Measurements from ENCODE around the gene ZC3H6. TPM values are rescaled to one million over a fixed set of nuclear protein-coding genes. Genes with fewer than 3 reads are reported as not detected.
"Not testable (repeated sequence)": the region's sequence is repeated elsewhere in the genome, so short reads cannot be mapped to it uniquely, and the experiment has no call there.

The ZC3H6 gene
- total RNA-seq, 1 donor from 2014 or later: 21.7 TPM

DNA sequence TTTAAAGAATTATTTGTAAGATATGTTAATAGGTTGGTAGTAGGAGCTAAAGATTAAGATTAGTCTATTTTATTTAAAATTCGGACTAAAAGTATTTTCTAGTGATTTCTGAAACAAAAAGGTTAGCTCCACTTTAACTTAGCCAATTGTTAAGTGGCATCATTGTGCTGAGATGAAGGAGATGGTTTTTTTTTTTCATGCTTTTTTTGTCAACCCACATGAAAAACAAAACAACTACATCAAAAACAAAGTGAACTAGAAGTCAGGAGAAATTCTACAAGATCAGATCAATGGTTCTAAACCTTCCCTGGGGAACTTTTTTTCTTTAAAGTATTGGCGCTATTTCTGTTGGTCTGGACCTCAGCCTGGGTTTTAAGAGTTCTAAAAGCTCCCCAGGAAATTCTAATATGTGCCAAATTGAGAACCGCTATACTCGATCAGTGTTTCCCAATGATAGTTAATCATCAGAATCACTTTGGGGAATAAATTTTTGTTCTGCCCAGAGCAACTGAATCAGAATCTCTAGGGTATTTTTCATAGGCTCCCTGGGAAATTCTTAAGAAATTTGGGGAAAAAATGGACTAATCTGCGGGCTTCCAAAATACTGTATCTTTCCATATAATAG lies 2.3 kb downstream of the ZC3H6 start:
- H4K20me1 ChIP-seq (ENCODE audit: low read depth): peaks cover 7% of the 10 kb centered on the region
- H3K27ac ChIP-seq: no peak overlapping the region
- H3K9me3 ChIP-seq (ENCODE audit: low read depth): no peaks in the 10 kb centered on the region
- no peaks in the 10 kb centered on the region for H3K36me3 ChIP-seq
- no peak overlapping the region for H3K27ac Mint-ChIP-seq
- peaks cover 26% of the 10 kb centered on the region for H3K4me1 ChIP-seq
- H3K4me3 Mint-ChIP-seq: no peak overlapping the region
- H3F3A ChIP-seq (ENCODE audit: low read depth): peaks cover 24% of the 10 kb centered on the region
- TF ChIP-seq EZH2phosphoT487 (IDR thresholded peaks at IDR 0.05) (no peak), EZH2 (IDR thresholded peaks at IDR 0.05) (no peak)
- no peaks in the 10 kb centered on the region for H3K9me3 Mint-ChIP-seq
- H3K36me3 Mint-ChIP-seq: no peaks in the 10 kb centered on the region
- H3K79me2 ChIP-seq (ENCODE audit: low read depth): peaks cover 34% of the 10 kb centered on the region
- H3K27me3 ChIP-seq: no peaks in the 10 kb centered on the region
- no peak overlapping the region for H2AFZ ChIP-seq (replicated peaks)
- peak overlapping the region; percentile 79 for H3K4me2 ChIP-seq
- peaks cover 2% of the 10 kb centered on the region for H3K27me3 Mint-ChIP-seq (ENCODE audit: insufficient read depth, low read depth)
- H3K4me1 Mint-ChIP-seq: peaks cover 23% of the 10 kb centered on the region
- peak overlapping the region; percentile 77 for H3K4me3 ChIP-seq
- no peak overlapping the region for H3K9ac ChIP-seq
- DNase-seq (ENCODE audit: low spot score): no peak

DNA sequence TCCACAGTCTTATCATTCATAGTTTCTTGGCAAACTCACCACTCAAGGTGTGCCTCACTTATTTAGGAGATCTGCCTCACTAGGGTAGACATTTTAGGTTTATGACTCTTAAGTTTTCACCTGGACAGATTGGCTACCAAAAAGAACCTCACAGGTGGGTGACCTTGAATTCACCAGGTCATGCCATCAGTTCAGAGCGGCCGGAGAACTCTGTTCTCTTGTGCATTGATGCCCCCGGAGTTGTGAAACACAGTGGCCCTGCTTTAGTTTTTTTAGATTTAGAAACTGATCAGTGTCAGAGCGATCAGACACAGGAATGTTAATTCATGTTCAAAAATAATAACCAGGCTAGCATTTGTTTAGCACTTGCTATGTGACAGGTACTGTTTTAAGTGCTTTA lies 6.7 kb downstream of the ZC3H6 start:
- not testable (repeated sequence) for H3K36me3 ChIP-seq; H3K27ac ChIP-seq; H3K9me3 ChIP-seq (ENCODE audit: low read depth); H4K20me1 ChIP-seq (ENCODE audit: low read depth); H3K4me3 ChIP-seq; H2AFZ ChIP-seq (replicated peaks); H3K27me3 ChIP-seq; H3K27ac Mint-ChIP-seq; DNase-seq (ENCODE audit: low spot score); H3K36me3 Mint-ChIP-seq; H3K9ac ChIP-seq; H3F3A ChIP-seq (ENCODE audit: low read depth); H3K4me1 ChIP-seq; H3K4me3 Mint-ChIP-seq; H3K9me3 Mint-ChIP-seq; H3K27me3 Mint-ChIP-seq (ENCODE audit: insufficient read depth, low read depth); H3K4me2 ChIP-seq
- peaks cover 10% of the 10 kb centered on the region for H3K4me1 Mint-ChIP-seq
- peaks cover 13% of the 10 kb centered on the region for H3K79me2 ChIP-seq (ENCODE audit: low read depth)

DNA sequence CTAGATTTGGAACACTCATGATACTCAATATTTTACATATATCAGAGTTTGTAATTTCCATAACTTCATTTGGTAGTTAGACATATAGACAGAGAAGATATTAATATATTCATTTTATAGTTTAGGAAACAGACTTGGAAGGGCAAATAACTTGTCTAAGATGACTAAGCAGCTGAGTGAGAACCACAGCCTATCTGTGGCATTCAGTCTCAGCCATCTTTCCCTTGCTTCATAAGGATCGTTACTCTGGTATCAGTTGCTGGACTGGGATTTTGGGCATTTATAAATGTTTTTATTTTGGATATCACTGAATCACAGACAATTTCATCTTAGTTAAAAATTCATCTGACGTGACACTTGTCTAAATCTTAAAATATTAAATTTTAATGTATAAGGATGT lies 8.1 kb downstream of the ZC3H6 start:
- H3K4me2 ChIP-seq; H3K27me3 Mint-ChIP-seq (ENCODE audit: insufficient read depth, low read depth); H3K36me3 ChIP-seq: not testable (repeated sequence)

DNA sequence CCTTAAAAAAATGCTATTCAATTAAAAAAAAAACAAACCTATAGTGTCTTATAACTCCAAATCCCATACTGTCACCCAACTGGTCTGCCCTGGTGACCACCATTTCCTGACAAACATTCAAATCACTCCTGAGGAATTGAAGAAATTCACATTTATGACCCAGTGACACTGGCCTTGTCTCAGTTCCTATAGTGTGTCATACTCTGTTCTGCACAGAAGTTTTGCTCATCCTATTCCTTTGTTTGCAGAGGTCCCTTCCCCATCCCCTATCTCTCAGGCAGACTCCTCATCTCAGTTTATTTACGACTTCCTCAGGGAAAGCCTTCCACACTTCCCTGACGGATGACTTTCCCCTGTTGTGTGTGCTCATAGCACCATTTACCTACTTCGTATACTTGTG lies 14.7 kb downstream of the ZC3H6 start:
- Histone ChIP-seq H4K20me1 (ENCODE audit: low read depth) (no peaks in the 10 kb centered on the region), H3K27ac (no peak overlapping the region), H3K4me2 (no peak overlapping the region), H3K36me3 (no peaks in the 10 kb centered on the region), H3K9me3 (ENCODE audit: low read depth) (no peaks in the 10 kb centered on the region), H3K27me3 (no peaks in the 10 kb centered on the region), H3K4me1 (no peaks in the 10 kb centered on the region), H3K79me2 (ENCODE audit: low read depth) (no peaks in the 10 kb centered on the region), H3K4me3 (no peak overlapping the region), H3F3A (ENCODE audit: low read depth) (no peaks in the 10 kb centered on the region), H3K9ac (no peak overlapping the region), H2AFZ (replicated peaks) (no peak overlapping the region)
- no peaks in the 10 kb centered on the region for H3K4me1 Mint-ChIP-seq
- TF ChIP-seq EZH2 (IDR thresholded peaks at IDR 0.05) (no peak), EZH2phosphoT487 (IDR thresholded peaks at IDR 0.05) (no peak)
- TF ChIP-seq, protein P1, sequence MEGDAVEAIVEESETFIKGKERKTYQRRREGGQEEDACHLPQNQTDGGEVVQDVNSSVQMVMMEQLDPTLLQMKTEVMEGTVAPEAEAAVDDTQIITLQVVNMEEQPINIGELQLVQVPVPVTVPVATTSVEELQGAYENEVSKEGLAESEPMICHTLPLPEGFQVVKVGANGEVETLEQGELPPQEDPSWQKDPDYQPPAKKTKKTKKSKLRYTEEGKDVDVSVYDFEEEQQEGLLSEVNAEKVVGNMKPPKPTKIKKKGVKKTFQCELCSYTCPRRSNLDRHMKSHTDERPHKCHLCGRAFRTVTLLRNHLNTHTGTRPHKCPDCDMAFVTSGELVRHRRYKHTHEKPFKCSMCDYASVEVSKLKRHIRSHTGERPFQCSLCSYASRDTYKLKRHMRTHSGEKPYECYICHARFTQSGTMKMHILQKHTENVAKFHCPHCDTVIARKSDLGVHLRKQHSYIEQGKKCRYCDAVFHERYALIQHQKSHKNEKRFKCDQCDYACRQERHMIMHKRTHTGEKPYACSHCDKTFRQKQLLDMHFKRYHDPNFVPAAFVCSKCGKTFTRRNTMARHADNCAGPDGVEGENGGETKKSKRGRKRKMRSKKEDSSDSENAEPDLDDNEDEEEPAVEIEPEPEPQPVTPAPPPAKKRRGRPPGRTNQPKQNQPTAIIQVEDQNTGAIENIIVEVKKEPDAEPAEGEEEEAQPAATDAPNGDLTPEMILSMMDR (IDR thresholded peaks at IDR 0.05): no peak
- H3K27ac Mint-ChIP-seq: no peak overlapping the region
- no peak for DNase-seq (ENCODE audit: low spot score)
- no peak overlapping the region for H3K4me3 Mint-ChIP-seq
- H3K36me3 Mint-ChIP-seq: no peaks in the 10 kb centered on the region
- H3K9me3 Mint-ChIP-seq: peaks cover 2% of the 10 kb centered on the region
- no peaks in the 10 kb centered on the region for H3K27me3 Mint-ChIP-seq (ENCODE audit: insufficient read depth, low read depth)

More for the DNA sequence above, 8.1 kb downstream of the ZC3H6 start:
- H3K4me3 Mint-ChIP-seq; H3K4me3 ChIP-seq; H3K27ac Mint-ChIP-seq; DNase-seq (ENCODE audit: low spot score); H3K4me1 ChIP-seq; H3F3A ChIP-seq (ENCODE audit: low read depth); H3K27ac ChIP-seq; H3K79me2 ChIP-seq (ENCODE audit: low read depth); H2AFZ ChIP-seq (replicated peaks); H3K9me3 ChIP-seq (ENCODE audit: low read depth); H3K9me3 Mint-ChIP-seq; H4K20me1 ChIP-seq (ENCODE audit: low read depth); H3K36me3 Mint-ChIP-seq; H3K4me1 Mint-ChIP-seq; H3K27me3 ChIP-seq; H3K9ac ChIP-seq: not testable (repeated sequence)

DNA sequence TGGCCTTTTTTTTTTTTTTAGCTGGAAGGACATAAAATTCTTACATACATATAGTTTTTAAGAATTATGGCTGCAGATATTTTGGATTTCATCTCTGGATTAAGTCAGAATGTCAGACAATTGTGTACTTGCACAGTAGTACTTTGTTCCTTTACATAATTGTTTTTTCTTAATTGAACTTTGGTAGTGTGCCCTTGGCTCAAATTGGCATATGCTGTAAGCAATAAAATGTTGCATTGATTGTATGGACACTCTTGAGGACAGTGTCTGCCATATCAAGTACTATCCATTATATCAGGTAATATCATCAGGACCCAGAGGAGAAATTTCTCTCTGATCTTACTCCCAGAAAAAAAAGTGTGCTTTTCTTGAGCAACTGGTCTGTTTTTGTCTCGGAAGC lies 15.3 kb downstream of the ZC3H6 start:
- Histone ChIP-seq H3K27me3 (no peaks in the 10 kb centered on the region), H3K79me2 (ENCODE audit: low read depth) (no peaks in the 10 kb centered on the region), H3F3A (ENCODE audit: low read depth) (no peaks in the 10 kb centered on the region), H3K4me1 (no peaks in the 10 kb centered on the region), H2AFZ (replicated peaks) (no peak overlapping the region), H3K9ac (no peak overlapping the region), H3K4me3 (no peak overlapping the region), H3K36me3 (no peaks in the 10 kb centered on the region), H3K27ac (no peak overlapping the region), H4K20me1 (ENCODE audit: low read depth) (no peaks in the 10 kb centered on the region), H3K9me3 (ENCODE audit: low read depth) (no peaks in the 10 kb centered on the region), H3K4me2 (no peak overlapping the region)
- Mint-ChIP-seq H3K27ac (no peak overlapping the region), H3K9me3 (peaks cover 2% of the 10 kb centered on the region), H3K36me3 (no peaks in the 10 kb centered on the region), H3K27me3 (ENCODE audit: insufficient read depth, low read depth) (no peaks in the 10 kb centered on the region), H3K4me1 (no peaks in the 10 kb centered on the region), H3K4me3 (no peak overlapping the region)
- no peak for TF ChIP-seq EZH2 (IDR thresholded peaks at IDR 0.05)
- TF ChIP-seq, protein P1 (IDR thresholded peaks at IDR 0.05): no peak
- no peak for TF ChIP-seq EZH2phosphoT487 (IDR thresholded peaks at IDR 0.05)
- DNase-seq (ENCODE audit: low spot score): no peak
